Measurements from ENCODE around the gene THAP7. TPM values are rescaled to one million over a fixed set of nuclear protein-coding genes. Genes with fewer than 3 reads are reported as not detected.

The THAP7 gene
- total RNA-seq, 2 donors from 2014 or later: 18.1 to 20.0 TPM

GRCh38 chr22:20957102-20957682 is 44.7 kb downstream of the THAP7 start:
- DNase-seq (peak in 1 of 2 donors; percentile 72), ATAC-seq (peak; percentile 57)
- intact Hi-C loops (cut with DNase I, micrococcal nuclease): no loop called here

DNA sequence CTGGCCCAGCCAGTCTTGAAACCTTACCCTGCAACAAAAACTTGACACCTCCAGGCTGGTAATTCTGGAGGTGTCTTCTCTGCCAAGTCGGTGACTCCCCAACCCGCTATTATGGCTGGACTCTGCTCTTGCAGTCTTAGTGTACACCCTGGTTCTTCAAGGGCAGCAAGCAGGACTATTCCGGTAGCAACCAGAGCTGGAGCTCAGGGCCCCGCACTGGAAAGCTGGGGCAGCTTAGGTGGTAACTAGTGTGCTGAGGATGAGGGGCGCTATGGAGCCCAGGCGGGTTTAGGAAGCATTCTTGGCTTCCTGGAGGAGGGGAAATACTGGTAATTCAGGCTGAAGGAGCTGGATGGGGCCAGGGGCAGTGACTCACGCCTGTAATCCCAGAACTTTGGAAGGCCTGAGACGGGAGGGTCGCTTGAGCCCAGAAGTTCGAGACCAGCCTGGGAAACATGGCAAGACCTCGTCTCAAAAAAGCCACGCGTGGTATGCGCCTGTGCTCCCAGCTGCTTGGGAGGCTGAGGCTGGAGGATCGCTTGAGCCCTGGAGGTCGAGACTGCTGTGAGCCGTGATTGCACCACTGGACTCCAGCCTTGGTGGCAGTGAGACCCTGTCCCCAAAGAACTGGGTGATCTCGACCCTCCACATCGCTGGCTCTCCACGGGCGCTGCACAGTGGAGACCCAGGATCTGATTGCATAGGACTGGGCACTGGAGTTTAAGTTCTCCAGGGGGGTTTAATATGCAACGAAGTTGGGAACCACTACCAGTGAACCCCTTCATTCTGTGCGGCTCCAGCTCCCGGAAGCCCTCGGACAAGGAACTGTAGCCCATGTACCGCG is 45.4 kb downstream of the THAP7 start:
- intact Hi-C loops (cut with DNase I, micrococcal nuclease): no loop called here
- peak; percentile 51 for ATAC-seq
- DNase-seq: peak; percentile 81 to 85

- intact Hi-C loops (cut with DNase I, micrococcal nuclease): no loop called here
- no peak for ATAC-seq
- no peak for DNase-seq
These were observed 46.4 kb downstream of the THAP7 start for GRCh38 chr22:20955548-20955947.

DNA sequence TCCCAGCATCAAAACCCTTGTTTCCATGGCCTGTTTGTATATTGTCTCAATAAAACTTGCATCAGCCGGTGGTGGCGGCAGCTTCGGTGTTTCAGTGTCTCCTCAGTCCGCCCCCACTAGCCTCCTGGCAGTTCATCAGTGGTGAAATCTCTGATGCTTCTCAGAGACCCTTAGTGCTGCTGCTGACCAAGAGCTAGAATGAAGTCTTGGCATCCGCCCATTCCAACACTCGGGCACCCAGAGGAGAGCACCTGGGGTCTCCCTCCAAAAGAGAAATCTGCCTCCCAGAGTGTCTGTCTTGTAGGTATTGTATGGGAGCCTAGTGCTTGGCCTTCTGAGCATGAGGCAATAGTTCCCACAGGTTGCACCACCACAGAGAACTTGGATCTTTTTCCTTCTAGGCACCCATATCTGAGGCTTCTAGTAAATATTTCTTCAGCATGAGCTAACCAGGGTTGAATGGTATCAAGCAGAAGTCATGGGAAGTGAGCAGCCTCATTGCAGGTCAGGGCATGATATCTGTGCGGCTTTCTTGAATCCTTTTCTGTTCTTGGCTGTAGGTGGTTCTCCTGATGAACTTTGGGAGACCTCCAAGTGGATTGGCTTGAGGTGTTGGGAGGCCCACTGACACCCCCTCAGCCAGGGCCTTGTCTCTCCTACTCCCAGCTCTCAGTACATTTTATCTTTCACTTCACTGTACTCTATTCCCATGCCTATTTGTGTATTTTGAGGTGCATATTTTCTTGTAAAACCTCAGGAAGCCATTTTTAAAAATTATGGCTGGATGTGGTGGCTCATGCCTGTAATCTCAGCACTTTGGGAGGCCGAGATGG is 48.0 kb downstream of the THAP7 start:
- DNase-seq (no peak), ATAC-seq (no peak)
- intact Hi-C loops (cut with DNase I, micrococcal nuclease): no loop called here

GRCh38 chr22:20953342-20953608 is 48.6 kb downstream of the THAP7 start:
- ATAC-seq (no peak), DNase-seq (no peak)
- intact Hi-C loops (cut with DNase I, micrococcal nuclease): no loop called here

DNA sequence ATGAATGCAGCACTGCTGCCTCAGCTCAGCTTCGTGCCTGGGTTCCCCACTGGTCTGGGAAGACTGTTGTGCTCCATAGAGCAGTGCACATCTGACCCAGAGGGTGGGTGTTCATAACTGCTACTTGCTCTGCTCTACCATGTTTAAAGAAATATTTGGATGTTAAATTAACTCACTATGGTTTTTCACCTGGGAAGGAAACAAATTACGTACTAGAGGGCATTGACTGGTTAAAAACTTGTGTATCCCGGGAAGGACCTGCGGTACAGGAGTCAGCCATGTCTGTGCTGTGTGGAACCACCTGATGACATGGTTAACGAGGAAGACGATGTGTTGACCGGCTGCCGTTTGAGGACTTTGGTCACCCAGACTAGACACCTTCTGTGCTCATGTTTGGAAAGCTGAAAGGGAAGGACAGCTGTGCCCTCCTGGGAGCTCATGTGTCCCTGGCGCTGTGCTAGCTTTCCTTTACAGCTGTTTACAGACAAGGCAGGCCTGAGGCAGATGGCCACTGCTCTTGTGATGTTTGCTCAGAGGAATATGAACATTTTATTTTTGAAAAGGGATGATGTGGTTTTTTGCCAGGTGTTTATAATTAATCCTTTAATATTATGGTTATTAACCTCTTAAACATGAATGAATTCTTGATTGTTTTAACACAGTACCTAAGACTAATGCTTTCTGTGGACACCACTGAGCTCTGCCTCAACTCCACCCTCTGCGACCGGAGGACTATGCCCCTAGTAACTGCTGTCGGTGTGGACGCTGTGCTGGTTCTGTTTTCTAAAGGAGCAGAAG is 49.2 kb downstream of the THAP7 start:
- peak; percentile 80 to 88 for DNase-seq
- intact Hi-C loops (cut with DNase I, micrococcal nuclease): no loop called here
- peak; percentile 42 for ATAC-seq

GRCh38 chr22:20951932-20952380 is 50.0 kb downstream of the THAP7 start:
- ATAC-seq (peak; percentile 24), DNase-seq (peak in 1 of 2 donors; percentile 51)
- intact Hi-C loops (cut with DNase I, micrococcal nuclease): no loop called here

DNA sequence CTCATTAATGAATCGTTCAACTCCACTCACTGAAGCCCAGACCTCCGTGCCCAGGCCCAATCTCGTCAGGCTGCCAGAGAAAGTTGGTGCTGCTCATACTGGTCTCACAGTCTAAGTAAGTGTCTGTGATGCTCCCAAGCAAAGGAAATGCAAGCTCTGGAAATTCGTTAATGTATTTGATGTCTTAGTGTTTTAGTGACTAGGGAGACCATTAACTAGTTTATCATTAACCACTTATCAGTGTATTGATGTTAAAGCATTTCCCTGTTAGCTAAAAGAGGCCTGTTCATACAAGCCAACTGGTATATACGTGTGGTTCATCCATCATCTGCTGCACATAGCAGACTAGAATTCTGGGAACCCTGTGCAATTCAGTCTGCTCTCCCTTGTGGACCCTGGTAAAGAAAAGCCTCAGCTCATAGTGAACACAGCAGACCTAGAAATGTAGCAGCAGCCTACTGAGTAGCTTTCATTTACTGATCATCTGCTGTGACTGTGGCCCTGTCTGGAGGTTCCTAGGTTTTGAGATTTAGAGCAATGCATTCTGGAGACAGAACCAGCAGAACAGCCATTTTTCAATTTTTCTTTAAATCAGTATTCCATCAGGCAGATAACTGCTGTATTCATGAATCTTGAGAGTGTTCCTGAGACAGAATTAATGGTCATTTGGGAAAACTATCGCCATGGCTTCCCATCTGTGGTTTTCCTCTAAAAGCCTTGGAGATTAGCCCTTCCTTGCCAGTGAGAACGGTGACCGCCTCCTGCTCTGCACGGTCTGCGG is 50.6 kb downstream of the THAP7 start:
- ATAC-seq: peak; percentile 34
- intact Hi-C loops (cut with DNase I, micrococcal nuclease): no loop called here
- no peak for DNase-seq

DNA sequence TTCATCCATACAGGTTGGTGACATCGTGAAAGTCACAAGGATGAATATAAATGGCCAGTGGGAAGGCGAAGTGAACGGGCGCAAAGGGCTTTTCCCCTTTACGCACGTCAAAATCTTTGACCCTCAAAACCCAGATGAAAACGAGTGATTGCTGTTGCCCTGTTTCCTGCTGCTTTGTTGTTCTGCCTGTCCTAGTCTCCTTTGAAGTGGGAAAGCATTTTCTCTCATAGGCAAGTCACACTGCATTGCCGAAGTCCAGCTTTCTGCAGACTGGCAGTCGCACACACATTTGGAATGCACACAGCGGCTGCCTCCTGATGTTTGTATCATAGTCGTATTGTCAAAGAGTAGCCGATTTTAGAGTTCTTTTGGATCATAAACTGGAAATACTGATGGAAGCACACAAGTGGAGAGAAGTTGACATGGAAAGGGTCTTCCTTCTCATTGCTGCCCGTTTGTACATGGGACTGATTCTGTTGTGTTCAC is 52.2 kb downstream of the THAP7 start:
- no peak for DNase-seq
- intact Hi-C loops (cut with DNase I, micrococcal nuclease): no loop called here
- no peak for ATAC-seq

Small RNAs within 50 kb of the gene (microRNA-seq; reads per million reads assigned to microRNA genes)
- gene MIR649: 0 reads per million in 2 donors

Other genes with a start within 250 kb of the THAP7 start
- not detected for gene SERPIND1, start 228.0 kb downstream of the THAP7 start, total RNA-seq
- gene PI4KA, start 143.3 kb downstream of the THAP7 start, total RNA-seq: 10 to 100 TPM; 77.3 to 82.4 TPM
- gene SNAP29, start 143.1 kb downstream of the THAP7 start, total RNA-seq: 10 to 100 TPM; 26.3 to 30.3 TPM
- gene CRKL, start 84.7 kb downstream of the THAP7 start, total RNA-seq: 10 to 100 TPM; 51.3 to 60.9 TPM
- 100 to 1,000 TPM; 126 to 184 TPM for gene AIFM3, start 34.9 kb downstream of the THAP7 start, total RNA-seq
- 10 to 100 TPM; 49.9 to 50.4 TPM for gene LZTR1, start 19.8 kb downstream of the THAP7 start, total RNA-seq
- 1 to 10 TPM in 1 of 2 donors, under 1 TPM in 1; 0.73 to 1.5 TPM for gene P2RX6, start 13.0 kb upstream of the THAP7 start, total RNA-seq
- 1 to 10 TPM; 4.0 to 4.9 TPM for gene SLC7A4, start 30.4 kb upstream of the THAP7 start, total RNA-seq
- gene LRRC74B, start 43.8 kb upstream of the THAP7 start, total RNA-seq: under 1 TPM in 1 of 2 donors, not detected in 1; 0.18 TPM

Measured in left colon (tissue), 2 donors.